GM23338 (cell line): Measurements from ENCODE around the gene FBLN2. TPM values are rescaled to one million over a fixed set of nuclear protein-coding genes. Genes with fewer than 3 reads are reported as not detected.

ENCODE experiments used
- ATAC-seq: fragments of 200-7000 bp; cut with Tn5 transposase; 3 replicates; pipeline ENCODE4 v1.9.1; 2020
- DNase-seq: peaks from one replicate; pipeline ENCODE4 v3.0.0-alpha.2; 2015; ENCODE audit warnings: low spot score
- H2AFZ ChIP-seq: fragments of 200-600 bp; sonication (generic); 2 replicates; pipeline ENCODE4 v1.8.0; 2016; ENCODE audit warnings: antibody characterized with exemption, mild to moderate bottlenecking, moderate library complexity
- H3F3A ChIP-seq: fragments of 200-600 bp; sonication (generic); replicated peaks from 2 replicates; pipeline ENCODE4 v1.8.0; 2017; ENCODE audit warnings: antibody characterized with exemption, mixed run types, low read depth
- H3K27ac ChIP-seq: fragments of 200-600 bp; sonication (generic); 2 replicates; pipeline ENCODE4 v1.6.1; 2016; ENCODE audit warnings: low read depth
- H3K27me3 ChIP-seq: fragments of 200-600 bp; sonication (generic); 2 replicates; pipeline ENCODE4 v1.8.0; 2016; ENCODE audit warnings: mild to moderate bottlenecking, mixed run types, moderate library complexity; ENCODE audit not compliant: insufficient read depth
- H3K36me3 ChIP-seq: fragments of 200-600 bp; sonication (generic); 2 replicates; pipeline ENCODE4 v1.8.0; 2016; ENCODE audit warnings: mild to moderate bottlenecking; ENCODE audit not compliant: insufficient read depth
- H3K4me1 ChIP-seq: fragments of 200-600 bp; sonication (generic); 2 replicates; pipeline ENCODE4 v1.8.0; 2016; ENCODE audit warnings: mild to moderate bottlenecking, moderate library complexity; ENCODE audit not compliant: insufficient read depth
- H3K4me2 ChIP-seq: fragments of 200-600 bp; sonication (generic); 2 replicates; pipeline ENCODE4 v1.7.1; 2017; ENCODE audit warnings: mixed run types
- H3K4me3 ChIP-seq: fragments of 200-600 bp; sonication (generic); 2 replicates; pipeline ENCODE4 v1.6.1; 2016; ENCODE audit warnings: mixed run types
- H3K79me2 ChIP-seq: fragments of 200-600 bp; sonication (generic); replicated peaks from 2 replicates; pipeline ENCODE4 v1.8.0; 2017; ENCODE audit warnings: mild to moderate bottlenecking; ENCODE audit not compliant: insufficient read depth
- H3K9me2 ChIP-seq: fragments of 200-600 bp; sonication (generic); 2 replicates; pipeline ENCODE4 v1.8.0; 2017; ENCODE audit not compliant: insufficient read depth
- H4K20me1 ChIP-seq: fragments of 200-600 bp; sonication (generic); replicated peaks from 2 replicates; pipeline ENCODE4 v1.8.0; 2017; ENCODE audit warnings: mild to moderate bottlenecking; ENCODE audit not compliant: insufficient read depth
- H3K27ac Mint-ChIP-seq: 2 replicates; pipeline ENCODE4 v1.8.0; 2020; ENCODE audit warnings: inconsistent platforms, mild to moderate bottlenecking, moderate library complexity, mixed read lengths
- H3K27me3 Mint-ChIP-seq: 3 replicates; pipeline ENCODE4 v1.8.0; 2022; ENCODE audit warnings: low read depth, mild to moderate bottlenecking, moderate library complexity, mixed read lengths, inconsistent platforms; ENCODE audit not compliant: insufficient read depth, poor library complexity
- H3K36me3 Mint-ChIP-seq: 3 replicates; pipeline ENCODE4 v1.8.0; 2021; ENCODE audit warnings: low read depth, mild to moderate bottlenecking, inconsistent platforms, moderate library complexity, mixed read lengths
- H3K4me1 Mint-ChIP-seq: 3 replicates; pipeline ENCODE4 v1.8.0; 2020; ENCODE audit warnings: mild to moderate bottlenecking, inconsistent platforms, mixed read lengths
- H3K4me3 Mint-ChIP-seq: 3 replicates; pipeline ENCODE4 v1.8.0; 2021; ENCODE audit warnings: moderate library complexity, mild to moderate bottlenecking, inconsistent platforms, mixed read lengths
- H3K9me3 Mint-ChIP-seq: 3 replicates; pipeline ENCODE4 v1.8.0; 2020; ENCODE audit warnings: moderate library complexity, mild to moderate bottlenecking, inconsistent platforms, mixed read lengths
- CREB1 ChIP-seq: fragments of 250-450 bp; sonication (Bioruptor Pico); IDR thresholded peaks from 2 replicates; pipeline ENCODE4 v1.5.0; 2020; ENCODE audit warnings: low read depth, mild to moderate bottlenecking, moderate library complexity
- ETS1 ChIP-seq: IDR thresholded peaks from 2 replicates; pipeline ENCODE4 v1.6.1; 2016; ENCODE audit warnings: antibody characterized with exemption
- EZH2 ChIP-seq: fragments of 200-600 bp; sonication (generic); IDR thresholded peaks from one replicate; pipeline ENCODE4 v1.8.0; 2017; ENCODE audit warnings: antibody characterized with exemption, mild to moderate bottlenecking, low read depth; ENCODE audit not compliant: unreplicated experiment
- EZH2phosphoT487 ChIP-seq: fragments of 200-600 bp; sonication (generic); IDR thresholded peaks from one replicate; pipeline ENCODE4 v1.8.1; 2018; ENCODE audit warnings: antibody characterized with exemption; ENCODE audit not compliant: unreplicated experiment
- NANOG ChIP-seq: IDR thresholded peaks from 2 replicates; pipeline ENCODE4 v1.6.1; 2016; ENCODE audit warnings: antibody characterized with exemption, borderline replicate concordance
- POLR2AphosphoS5 ChIP-seq: IDR thresholded peaks from 2 replicates; pipeline ENCODE4 v1.6.1; 2016; ENCODE audit warnings: antibody characterized with exemption, low read depth
- REST ChIP-seq: IDR thresholded peaks from one replicate; pipeline ENCODE4 v1.6.1; 2018; ENCODE audit warnings: antibody characterized with exemption; ENCODE audit not compliant: unreplicated experiment
- STAT1 ChIP-seq: IDR thresholded peaks from one replicate; pipeline ENCODE4 v1.6.1; 2016; ENCODE audit warnings: antibody characterized with exemption; ENCODE audit not compliant: unreplicated experiment
- ZNF114 ChIP-seq: fragments of 250-450 bp; sonication (Bioruptor Pico); IDR thresholded peaks from 2 replicates; pipeline ENCODE4 v1.5.0; 2020; ENCODE audit warnings: mild to moderate bottlenecking, moderate library complexity
- ZNF331 ChIP-seq: fragments of 250-450 bp; sonication (Bioruptor Pico); IDR thresholded peaks from 2 replicates; pipeline ENCODE4 v1.5.0; 2020; ENCODE audit warnings: low read depth, mild to moderate bottlenecking, moderate library complexity
- polyA plus RNA-seq: library from polyadenylated mRNA; unstranded; fragments of >200 nt; fragmentation: Nextera tagmentation; extraction: Ambion mirVana; gene quantifications from 2 replicates; pipeline ENCODE4 v1.2.1, GENCODE V29; 2016
- total RNA-seq: library from RNA; depleted of rRNA; stranded (reverse); fragments of >200 nt; shearing (Covaris generic); gene quantifications from 2 replicates; pipeline ENCODE4 v1.2.3, GENCODE V29; 2014
- TF ChIP-seq, protein P1 (sequence below), 2 experiments: fragments of 200-600 bp in 1 of 2; sonication (generic) in 1 of 2; conservative IDR thresholded peaks; 2 replicates each; pipeline versions ENCODE4 v1.5.1 to v1.6.1; 2016 to 2017; ENCODE audit warnings: antibody characterized with exemption in 2 of 2, low read depth in 2 of 2, mild to moderate bottlenecking in 2 of 2, moderate library complexity in 1 of 2

The FBLN2 gene
- total and polyA plus RNA-seq, 2 experiments from 2014 or later = 18.8 to 26.8 TPM

DNA sequence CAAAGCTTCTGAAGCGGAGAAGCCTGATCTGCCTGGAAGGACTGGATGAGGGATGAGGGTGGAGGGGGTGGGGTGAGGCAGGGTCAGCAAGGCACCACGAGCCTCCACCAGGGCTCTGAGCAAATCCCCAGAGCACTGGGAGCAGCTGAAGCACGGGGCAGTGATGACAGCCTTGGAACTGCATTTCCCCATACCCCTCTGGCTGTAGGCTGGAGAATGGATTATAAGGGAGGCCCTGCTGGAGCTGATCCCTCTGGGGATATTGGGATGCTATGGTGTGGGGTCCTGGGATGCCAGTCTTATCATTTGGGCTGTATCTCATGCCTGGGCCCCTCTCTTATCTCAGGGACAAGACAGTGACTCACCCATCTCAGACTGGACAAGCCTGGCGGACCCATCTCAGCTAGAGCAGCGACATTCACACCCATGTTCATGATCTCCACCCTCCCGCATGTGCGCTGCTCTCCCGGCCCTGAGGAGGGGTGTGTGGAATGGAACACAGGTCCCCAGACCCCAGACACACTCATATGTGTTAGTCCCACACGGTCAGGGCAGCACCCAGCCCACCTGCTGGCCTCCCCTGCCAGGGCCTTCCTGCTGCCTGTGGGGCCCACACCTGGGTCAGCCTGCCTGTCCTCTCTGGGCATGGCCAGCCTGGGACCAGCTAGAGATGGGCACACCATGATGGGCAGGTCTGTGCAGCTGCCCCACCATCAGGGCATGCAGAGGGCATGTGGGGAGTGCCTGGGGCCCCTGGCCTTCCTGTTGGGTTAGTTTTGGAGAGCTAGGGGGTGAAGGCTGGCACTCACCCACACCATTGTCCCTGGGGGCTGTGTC, 97.1 kb downstream of the FBLN2 start:
- no peaks in the 10 kb centered on the region for H3K27me3 ChIP-seq
- H3K27ac ChIP-seq = no peak overlapping the region
- no peak for TF ChIP-seq STAT1
- no peak for TF ChIP-seq EZH2phosphoT487
- TF ChIP-seq NANOG = no peak
- no peak for TF ChIP-seq POLR2AphosphoS5
- TF ChIP-seq ZNF331 (CRISPR knock-in tag) = no peak
- TF ChIP-seq CREB1 (CRISPR knock-in tag) = no peak
- TF ChIP-seq REST = no peak
- no peak for TF ChIP-seq ETS1
- H3K4me2 ChIP-seq = no peak overlapping the region
- peaks cover 19% of the 10 kb centered on the region for H3K4me1 Mint-ChIP-seq
- H3F3A ChIP-seq = 0 out of 2 replicates have a peak, but pooled peaks cover 3% of the 10 kb centered on the region
- no peak overlapping the region for H3K4me3 ChIP-seq
- no peaks in the 10 kb centered on the region for H3K9me3 Mint-ChIP-seq
- H3K27me3 Mint-ChIP-seq = peaks cover 12% of the 10 kb centered on the region
- no peak overlapping the region for H3K27ac Mint-ChIP-seq
- no peaks in the 10 kb centered on the region for H4K20me1 ChIP-seq
- no peaks in the 10 kb centered on the region for H3K79me2 ChIP-seq
- no peaks in the 10 kb centered on the region for H3K9me2 ChIP-seq
- peaks cover 3% of the 10 kb centered on the region; the same call in 1 of the 2 replicates for H3K4me1 ChIP-seq
- H3K36me3 Mint-ChIP-seq = no peaks in the 10 kb centered on the region
- DNase-seq = no peak
- no peaks in the 10 kb centered on the region for H3K36me3 ChIP-seq
- ATAC-seq = no peak
- H2AFZ ChIP-seq = no peak overlapping the region
- H3K4me3 Mint-ChIP-seq = no peak overlapping the region

GRCh38 chr3:13647298-13648059, 98.6 kb downstream of the FBLN2 start:
- H3K27ac Mint-ChIP-seq = no peak overlapping the region
- TF ChIP-seq, protein P1, sequence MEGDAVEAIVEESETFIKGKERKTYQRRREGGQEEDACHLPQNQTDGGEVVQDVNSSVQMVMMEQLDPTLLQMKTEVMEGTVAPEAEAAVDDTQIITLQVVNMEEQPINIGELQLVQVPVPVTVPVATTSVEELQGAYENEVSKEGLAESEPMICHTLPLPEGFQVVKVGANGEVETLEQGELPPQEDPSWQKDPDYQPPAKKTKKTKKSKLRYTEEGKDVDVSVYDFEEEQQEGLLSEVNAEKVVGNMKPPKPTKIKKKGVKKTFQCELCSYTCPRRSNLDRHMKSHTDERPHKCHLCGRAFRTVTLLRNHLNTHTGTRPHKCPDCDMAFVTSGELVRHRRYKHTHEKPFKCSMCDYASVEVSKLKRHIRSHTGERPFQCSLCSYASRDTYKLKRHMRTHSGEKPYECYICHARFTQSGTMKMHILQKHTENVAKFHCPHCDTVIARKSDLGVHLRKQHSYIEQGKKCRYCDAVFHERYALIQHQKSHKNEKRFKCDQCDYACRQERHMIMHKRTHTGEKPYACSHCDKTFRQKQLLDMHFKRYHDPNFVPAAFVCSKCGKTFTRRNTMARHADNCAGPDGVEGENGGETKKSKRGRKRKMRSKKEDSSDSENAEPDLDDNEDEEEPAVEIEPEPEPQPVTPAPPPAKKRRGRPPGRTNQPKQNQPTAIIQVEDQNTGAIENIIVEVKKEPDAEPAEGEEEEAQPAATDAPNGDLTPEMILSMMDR (conservative IDR thresholded peaks at IDR 0.05; ENCODE audit: low read depth in 2 of 2) = no peak
- TF ChIP-seq ZNF114 = no peak
- no peak for TF ChIP-seq REST
- no peak for TF ChIP-seq STAT1
- no peak for TF ChIP-seq EZH2phosphoT487
- TF ChIP-seq EZH2 = no peak
- ATAC-seq (no peak), DNase-seq (no peak)
- H3K27me3 Mint-ChIP-seq = peaks cover 15% of the 10 kb centered on the region
- H3K4me1 Mint-ChIP-seq = peaks cover 19% of the 10 kb centered on the region
- no peaks in the 10 kb centered on the region for H3K36me3 Mint-ChIP-seq
- Histone ChIP-seq H3K9me2 (no peaks in the 10 kb centered on the region), H4K20me1 (no peaks in the 10 kb centered on the region), H3K36me3 (no peaks in the 10 kb centered on the region), H3F3A (0 out of 2 replicates have a peak, but pooled peaks cover 3% of the 10 kb centered on the region), H3K4me3 (no peak overlapping the region), H3K4me1 (peaks cover 3% of the 10 kb centered on the region; the same call in 1 of the 2 replicates), H3K27me3 (no peaks in the 10 kb centered on the region), H3K4me2 (0 out of 2 replicates have a peak overlapping the region, but pooled peaks have one; percentile 23), H2AFZ (peak overlapping the region; percentile 96), H3K79me2 (no peaks in the 10 kb centered on the region), H3K27ac (no peak overlapping the region)
- no peaks in the 10 kb centered on the region for H3K9me3 Mint-ChIP-seq
- H3K4me3 Mint-ChIP-seq = no peak overlapping the region
